HFF-Myc (cell line): ENCODE results near the gene HMGB1.
"Not testable (repeated sequence)": the region's sequence is repeated elsewhere in the genome, so short reads cannot be mapped to it uniquely, and the experiment has no call there.

ENCODE experiments used
- DNase-seq: peaks from one replicate; pipeline ENCODE4 v3.0.0-alpha.2; 2011; ENCODE audit warnings: low read depth; ENCODE audit errors: extremely low read depth
- H3K4me3 ChIP-seq: replicated peaks from 2 replicates; pipeline ENCODE4 v1.5.1; 2011; ENCODE audit warnings: low read depth, mild to moderate bottlenecking, control low read depth, low read length
- TF ChIP-seq, protein P1 (sequence below): IDR thresholded peaks from 2 replicates; pipeline ENCODE4 v1.5.1; 2012; ENCODE audit warnings: mild to moderate bottlenecking, low read depth, low read length, control low read depth; ENCODE audit errors: missing control alignments

Gene HMGB1

DNA sequence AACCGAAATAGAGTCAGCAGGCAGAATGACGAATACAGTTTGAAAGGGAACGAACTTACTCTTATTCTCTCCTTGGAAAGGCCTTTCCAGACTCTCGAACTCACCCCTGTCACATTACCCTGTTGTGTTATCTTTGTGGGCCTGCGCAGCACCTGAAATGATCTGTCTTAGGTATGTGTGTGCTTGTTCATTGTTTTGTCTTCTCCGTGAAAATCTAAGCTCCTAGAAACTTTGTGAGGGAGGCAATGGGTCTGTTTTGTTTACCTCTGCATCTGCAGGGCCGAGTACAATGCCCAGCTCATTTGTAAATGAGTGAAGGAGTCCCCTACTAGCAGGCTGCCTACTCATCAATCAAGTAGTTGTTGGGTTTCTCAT is 19.6 kb downstream of the HMGB1 start:
- no peak for DNase-seq
- TF ChIP-seq, protein P1, sequence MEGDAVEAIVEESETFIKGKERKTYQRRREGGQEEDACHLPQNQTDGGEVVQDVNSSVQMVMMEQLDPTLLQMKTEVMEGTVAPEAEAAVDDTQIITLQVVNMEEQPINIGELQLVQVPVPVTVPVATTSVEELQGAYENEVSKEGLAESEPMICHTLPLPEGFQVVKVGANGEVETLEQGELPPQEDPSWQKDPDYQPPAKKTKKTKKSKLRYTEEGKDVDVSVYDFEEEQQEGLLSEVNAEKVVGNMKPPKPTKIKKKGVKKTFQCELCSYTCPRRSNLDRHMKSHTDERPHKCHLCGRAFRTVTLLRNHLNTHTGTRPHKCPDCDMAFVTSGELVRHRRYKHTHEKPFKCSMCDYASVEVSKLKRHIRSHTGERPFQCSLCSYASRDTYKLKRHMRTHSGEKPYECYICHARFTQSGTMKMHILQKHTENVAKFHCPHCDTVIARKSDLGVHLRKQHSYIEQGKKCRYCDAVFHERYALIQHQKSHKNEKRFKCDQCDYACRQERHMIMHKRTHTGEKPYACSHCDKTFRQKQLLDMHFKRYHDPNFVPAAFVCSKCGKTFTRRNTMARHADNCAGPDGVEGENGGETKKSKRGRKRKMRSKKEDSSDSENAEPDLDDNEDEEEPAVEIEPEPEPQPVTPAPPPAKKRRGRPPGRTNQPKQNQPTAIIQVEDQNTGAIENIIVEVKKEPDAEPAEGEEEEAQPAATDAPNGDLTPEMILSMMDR = no peak
- H3K4me3 ChIP-seq = no peak overlapping the region

DNA sequence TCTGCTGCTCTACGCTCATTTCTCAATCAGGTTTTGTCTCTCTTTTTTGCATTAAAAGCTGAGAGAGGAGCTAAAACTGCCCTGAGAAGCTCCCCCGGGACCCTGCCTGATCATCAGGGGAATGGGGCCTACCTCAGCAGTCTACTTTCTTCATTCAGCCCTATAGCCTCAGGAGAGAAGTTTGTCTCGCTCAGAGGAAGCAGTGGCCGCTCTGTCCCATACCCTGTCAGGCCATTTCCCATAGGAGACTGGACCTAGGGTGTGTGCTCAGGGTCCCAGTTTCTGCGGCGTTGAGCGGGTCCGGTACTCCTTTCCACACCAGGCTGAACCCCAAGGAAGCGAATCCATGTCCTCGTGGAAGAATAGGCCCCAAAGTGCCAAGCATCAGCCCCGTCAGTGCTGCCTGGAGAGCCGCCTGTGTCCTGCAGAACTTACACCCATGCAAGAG is 21.8 kb downstream of the HMGB1 start:
- H3K4me3 ChIP-seq = no peak overlapping the region
- DNase-seq = no peak
- TF ChIP-seq, protein P1 = no peak

DNA sequence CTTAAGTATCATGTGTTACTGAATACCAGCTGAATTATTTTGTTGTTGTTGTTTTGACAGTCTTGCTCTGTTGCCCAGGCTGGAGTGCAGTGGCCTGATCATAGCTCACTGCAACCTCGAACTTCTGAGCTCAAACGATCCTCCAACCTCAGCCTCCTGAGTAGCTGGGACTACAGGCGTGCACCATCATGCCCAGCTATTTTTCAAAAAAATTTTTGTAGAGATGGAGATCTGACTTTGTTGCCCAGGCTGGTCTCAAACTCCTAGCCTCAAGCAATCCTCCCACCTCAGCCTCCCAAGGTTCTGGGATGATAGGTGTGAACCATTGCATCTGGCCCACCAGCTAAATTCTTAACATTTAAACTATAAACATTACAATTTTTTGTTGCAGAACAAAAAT is 22.2 kb downstream of the HMGB1 start:
- DNase-seq, H3K4me3 ChIP-seq: not testable (repeated sequence)

DNA sequence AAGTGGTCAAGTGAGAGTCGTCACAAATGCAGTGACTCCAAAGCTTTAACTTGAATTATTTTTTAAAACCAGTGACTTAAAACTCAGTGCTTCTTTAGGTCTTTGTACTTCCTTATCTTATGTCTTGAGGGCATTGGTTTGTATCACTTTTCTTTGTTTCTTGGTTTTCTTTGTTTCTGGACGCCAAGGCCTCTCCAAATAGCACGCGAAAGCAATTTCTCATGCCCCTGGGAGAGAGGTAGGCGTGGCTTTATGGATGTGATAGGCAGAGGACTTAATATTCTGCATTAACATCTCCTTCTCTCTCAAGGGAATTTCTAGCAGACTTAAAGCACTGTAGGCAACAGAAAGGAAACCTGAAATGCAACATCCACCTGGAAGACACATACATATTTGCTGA is 22.8 kb downstream of the HMGB1 start:
- TF ChIP-seq, protein P1 = no peak
- no peak for DNase-seq
- no peak overlapping the region for H3K4me3 ChIP-seq

DNA sequence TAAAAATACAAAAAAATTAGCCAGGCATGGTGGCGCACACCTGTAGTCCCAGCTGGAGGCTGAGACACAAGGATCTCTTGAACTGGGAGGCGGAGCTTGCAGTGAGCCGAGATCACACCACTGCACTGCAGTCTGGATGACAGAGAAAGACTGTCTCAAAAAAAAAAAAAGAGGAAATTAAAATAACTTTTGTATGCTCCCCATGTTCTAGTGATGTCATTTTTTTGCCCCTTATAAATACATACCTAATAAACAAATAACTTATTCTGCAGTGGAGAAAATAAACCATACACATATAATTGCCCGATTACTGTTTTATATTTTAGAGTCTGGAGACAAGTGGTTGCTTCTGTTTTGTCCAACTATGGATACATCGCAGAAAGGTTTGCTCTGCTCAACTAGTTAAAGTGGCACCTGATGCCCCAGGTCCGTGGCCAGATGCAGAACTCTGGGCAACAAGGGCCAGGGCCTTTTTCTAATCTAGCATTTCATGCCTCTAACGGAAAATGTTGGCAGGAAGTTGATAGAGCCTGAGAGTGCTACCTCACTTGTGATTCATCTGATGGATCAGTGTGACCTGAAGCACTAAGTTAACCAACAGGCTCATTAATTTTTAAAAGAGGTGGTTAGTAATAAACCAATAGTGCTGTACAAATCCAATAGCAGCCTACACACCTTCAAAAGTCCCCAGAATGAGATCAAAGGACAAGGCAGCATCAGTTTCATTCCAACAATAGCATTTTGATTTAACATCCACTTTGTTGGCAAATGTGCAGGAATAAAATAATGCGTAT is 24.6 kb downstream of the HMGB1 start:
- DNase-seq = no peak
- H3K4me3 ChIP-seq = no peak overlapping the region
- TF ChIP-seq, protein P1 = no peak

DNA sequence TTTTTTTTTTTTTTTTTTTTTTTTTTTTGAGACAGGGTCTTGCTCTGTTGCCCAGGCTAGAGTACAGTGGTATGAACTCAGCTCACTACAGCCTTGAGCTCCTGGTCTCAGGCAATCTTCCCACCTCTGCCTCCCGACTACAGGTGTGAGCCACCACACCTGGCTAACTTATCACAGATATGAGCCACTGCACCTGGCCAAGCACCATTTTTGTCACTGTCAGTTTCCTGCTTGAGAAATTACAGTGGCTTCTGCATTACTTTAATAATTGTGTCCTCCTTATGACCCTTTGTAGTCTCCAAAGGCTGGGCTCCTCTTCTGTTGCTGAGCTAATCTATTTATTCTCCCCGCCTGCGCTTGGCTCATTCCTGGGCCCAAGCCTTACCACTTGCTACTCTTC is 27.4 kb downstream of the HMGB1 start:
- H3K4me3 ChIP-seq = no peak overlapping the region
- TF ChIP-seq, protein P1 = no peak

DNA sequence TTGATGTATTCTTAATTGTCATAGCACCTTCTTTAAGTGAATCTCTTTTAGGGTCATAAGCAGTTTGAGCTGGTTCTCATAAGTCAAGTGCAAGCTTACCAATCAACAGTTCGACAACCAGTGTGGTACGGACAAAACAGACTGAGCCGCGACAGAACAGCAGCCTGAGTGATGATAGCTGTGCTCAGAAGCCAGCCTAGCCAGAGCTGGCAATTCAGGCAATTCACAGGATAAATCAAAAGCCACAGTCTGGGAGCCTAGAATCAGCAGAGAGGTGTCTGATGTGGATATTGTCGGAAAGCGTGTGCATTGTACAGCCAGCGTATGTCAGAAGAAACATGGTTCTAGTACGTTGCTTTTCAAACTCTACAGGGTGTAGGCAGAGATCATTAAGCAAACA is 28.6 kb downstream of the HMGB1 start:
- no peak overlapping the region for H3K4me3 ChIP-seq
- DNase-seq = no peak
- TF ChIP-seq, protein P1 = no peak

More for the DNA sequence above, 27.4 kb downstream of the HMGB1 start:
- DNase-seq = no peak
